ENCODE data around the gene CNIH3. TPM values are rescaled to one million over a fixed set of nuclear protein-coding genes. Genes with fewer than 3 reads are reported as not detected.
"Not testable (repeated sequence)": the region's sequence is repeated elsewhere in the genome, so short reads cannot be mapped to it uniquely, and the experiment has no call there.

CNIH3 gene
- total RNA-seq (2014; rRNA removed; shearing (Covaris generic)): 21.4 and 23.5 TPM in 2 replicates

- DNase-seq (ENCODE audit: low read depth): peak; percentile 83
Measured at GRCh38 chr1:224615861-224616755, at the start of gene CNIH3. CNIH3 (plus strand) TSS chr1:224616317; CDS start chr1:224617175, 858 bp downstream.

- not testable (repeated sequence) for DNase-seq (ENCODE audit: low read depth)
Measured at GRCh38 chr1:224566492-224566891, 49.6 kb upstream of the CNIH3 start.

- DNase-seq (ENCODE audit: low read depth): no peak
Measured at GRCh38 chr1:224569276-224569675, 46.8 kb upstream of the CNIH3 start.

GRCh38 chr1:224571975-224572374 is 44.1 kb upstream of the CNIH3 start:
- DNase-seq (ENCODE audit: low read depth): peak; percentile 79

GRCh38 chr1:224579526-224579925 is 36.6 kb upstream of the CNIH3 start:
- peak; percentile 83 for DNase-seq (ENCODE audit: low read depth)

GRCh38 chr1:224580006-224580405 is 36.1 kb upstream of the CNIH3 start:
- no peak for DNase-seq (ENCODE audit: low read depth)

- no peak for DNase-seq (ENCODE audit: low read depth)
Measured at GRCh38 chr1:224582041-224582440, 34.1 kb upstream of the CNIH3 start.

- DNase-seq (ENCODE audit: low read depth): no peak
Measured at GRCh38 chr1:224583774-224584173, 32.3 kb upstream of the CNIH3 start.

- no peak for DNase-seq (ENCODE audit: low read depth)
Measured at GRCh38 chr1:224585051-224585450, 31.1 kb upstream of the CNIH3 start.

GRCh38 chr1:224587051-224587450 is 29.1 kb upstream of the CNIH3 start:
- DNase-seq (ENCODE audit: low read depth): no peak

GRCh38 chr1:224588515-224588914 is 27.6 kb upstream of the CNIH3 start:
- DNase-seq (ENCODE audit: low read depth): no peak

- peak; percentile 67 for DNase-seq (ENCODE audit: low read depth)
Measured at GRCh38 chr1:224589006-224589405, 27.1 kb upstream of the CNIH3 start.

- DNase-seq (ENCODE audit: low read depth): peak; percentile 13
Measured at GRCh38 chr1:224591326-224591725, 24.8 kb upstream of the CNIH3 start.

GRCh38 chr1:224592636-224593582 is 23.2 kb upstream of the CNIH3 start:
- peak; percentile 98 for DNase-seq (ENCODE audit: low read depth)

GRCh38 chr1:224594360-224594759 is 21.8 kb upstream of the CNIH3 start:
- no peak for DNase-seq (ENCODE audit: low read depth)

GRCh38 chr1:224594851-224595250 is 21.3 kb upstream of the CNIH3 start:
- no peak for DNase-seq (ENCODE audit: low read depth)

GRCh38 chr1:224605482-224606181 is 10.5 kb upstream of the CNIH3 start:
- no peak for DNase-seq (ENCODE audit: low read depth)

GRCh38 chr1:224607188-224608148 is 8.6 kb upstream of the CNIH3 start:
- no peak for DNase-seq (ENCODE audit: low read depth)

- DNase-seq (ENCODE audit: low read depth): no peak
Measured at GRCh38 chr1:224609333-224609732, 6.8 kb upstream of the CNIH3 start.

GRCh38 chr1:224612246-224612645 is 3.9 kb upstream of the CNIH3 start:
- no peak for DNase-seq (ENCODE audit: low read depth)

GRCh38 chr1:224613486-224613885 is 2.6 kb upstream of the CNIH3 start:
- DNase-seq (ENCODE audit: low read depth): no peak

All from M059J (cell line).